ES-I3 (cell line): ENCODE data around the gene NUCB1.

ENCODE experiments used
- H3K36me3 ChIP-seq: 2 replicates; pipeline ENCODE4 v1.6.1; 2013; ENCODE audit warnings: mild to moderate bottlenecking, low read length, control low read depth, moderate library complexity; ENCODE audit not compliant: insufficient read depth
- H3K4me1 ChIP-seq: 2 replicates; pipeline ENCODE4 v1.6.1; 2013; ENCODE audit warnings: mild to moderate bottlenecking, control low read depth, low read length; ENCODE audit not compliant: insufficient read depth
- H3K9ac ChIP-seq: 2 replicates; pipeline ENCODE4 v1.6.1; 2013; ENCODE audit warnings: low read depth, mild to moderate bottlenecking, low read length, moderate library complexity
- H3K9me3 ChIP-seq: 2 replicates; pipeline ENCODE4 v1.6.1; 2013; ENCODE audit warnings: mild to moderate bottlenecking, low read length, moderate library complexity; ENCODE audit not compliant: control insufficient read depth, insufficient read depth

NUCB1 gene

DNA sequence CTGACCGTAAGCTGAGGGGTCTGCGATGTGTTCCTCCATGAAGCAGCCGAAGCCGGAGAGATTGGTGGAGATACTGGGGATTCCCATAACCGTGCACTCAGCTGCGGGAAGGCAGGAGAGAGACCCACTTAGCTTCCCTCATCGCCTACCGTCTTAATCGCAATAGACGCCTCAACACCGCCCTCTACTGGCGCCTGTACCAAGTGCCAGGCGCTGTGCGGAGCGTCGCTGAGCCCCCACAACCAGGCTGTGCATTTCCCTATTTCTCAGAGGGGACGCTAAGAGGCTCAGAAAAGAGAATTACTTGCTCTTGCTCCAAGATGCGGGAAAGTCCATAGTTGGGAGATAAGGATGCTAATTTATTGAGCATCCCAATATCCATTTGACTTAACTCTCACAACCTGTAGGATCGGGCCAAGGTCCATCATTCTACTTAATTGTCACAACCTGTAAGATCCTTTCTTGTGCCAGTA lies 70.8 kb downstream of the NUCB1 start:
- no peaks in the 10 kb centered on the region; the same call in 1 of the 2 replicates for H3K4me1 ChIP-seq
- H3K9me3 ChIP-seq = peaks cover 4% of the 10 kb centered on the region; the same call in 1 of the 2 replicates
- H3K36me3 ChIP-seq = peaks cover 14% of the 10 kb centered on the region
- H3K9ac ChIP-seq = no peak overlapping the region
